Fibroblast of lung (primary cell): ENCODE data around the gene AMN.

Experiments
- CTCF ChIP-seq, 2 donors: IDR thresholded peaks in 1 of 2; conservative IDR thresholded peaks in 1 of 2; 1 replicate in 1 of 2; 2 replicates in 1 of 2; pipeline ENCODE4 v1.5.1; 2011 to 2012; ENCODE audit warnings: low read length in 2 of 2, control low read depth in 1 of 2, inconsistent platforms in 1 of 2, low read depth in 1 of 2, mild to moderate bottlenecking in 1 of 2
- EZH2 ChIP-seq: IDR thresholded peaks from 2 replicates; pipeline ENCODE4 v1.5.1; 2012; ENCODE audit warnings: low read length, control low read depth, mild to moderate bottlenecking; ENCODE audit errors: missing control alignments

- TF ChIP-seq CTCF (conservative IDR thresholded peaks at IDR 0.05 in 1 of 2, IDR thresholded peaks at IDR 0.05 in 1 of 2; ENCODE audit: low read depth in 1 of 2, low read length in 2 of 2) (no peak), EZH2 (no peak)
Observed at GRCh38 chr14:102915292-102916110, 7.0 kb upstream of the AMN start.
